GM19395 (cell line): ENCODE measurements around the gene GPR15.

Source experiments
- ATAC-seq: cut with Tn5 transposase; IDR thresholded peaks from one replicate; pipeline ENCODE4 v1.9.1; 2021; ENCODE audit warnings: mild to moderate bottlenecking, moderate library complexity; ENCODE audit not compliant: unreplicated experiment

GPR15 gene

DNA sequence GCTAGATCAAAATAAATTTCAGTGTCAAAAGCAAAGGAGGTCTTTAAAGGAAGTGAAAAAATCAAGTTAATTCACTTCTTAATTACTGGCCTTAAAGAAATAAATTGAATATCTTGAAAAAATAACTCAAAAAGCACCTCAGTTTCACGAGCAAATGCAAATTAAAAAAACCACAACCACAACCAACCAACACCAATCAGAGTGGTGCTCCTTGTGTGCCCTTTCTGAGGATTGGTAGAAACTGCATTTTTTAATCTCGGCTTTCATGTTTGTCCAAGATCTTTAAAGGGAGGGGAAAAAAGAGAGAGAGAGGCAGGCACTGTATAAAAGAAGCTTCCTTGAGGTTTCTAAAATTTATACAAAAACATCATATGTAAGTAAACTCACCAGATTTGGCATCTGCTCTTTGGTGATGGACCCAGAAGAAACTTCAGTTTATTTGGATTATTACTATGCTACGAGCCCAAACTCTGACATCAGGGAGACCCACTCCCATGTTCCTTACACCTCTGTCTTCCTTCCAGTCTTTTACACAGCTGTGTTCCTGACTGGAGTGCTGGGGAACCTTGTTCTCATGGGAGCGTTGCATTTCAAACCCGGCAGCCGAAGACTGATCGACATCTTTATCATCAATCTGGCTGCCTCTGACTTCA is at the start of gene GPR15:
Gene GPR15, plus strand, starts transcription at position 357 of the 653 bp plus-strand sequence. Its CDS starts 56 bp downstream, at position 413.
- ATAC-seq, result peak; percentile 38

DNA sequence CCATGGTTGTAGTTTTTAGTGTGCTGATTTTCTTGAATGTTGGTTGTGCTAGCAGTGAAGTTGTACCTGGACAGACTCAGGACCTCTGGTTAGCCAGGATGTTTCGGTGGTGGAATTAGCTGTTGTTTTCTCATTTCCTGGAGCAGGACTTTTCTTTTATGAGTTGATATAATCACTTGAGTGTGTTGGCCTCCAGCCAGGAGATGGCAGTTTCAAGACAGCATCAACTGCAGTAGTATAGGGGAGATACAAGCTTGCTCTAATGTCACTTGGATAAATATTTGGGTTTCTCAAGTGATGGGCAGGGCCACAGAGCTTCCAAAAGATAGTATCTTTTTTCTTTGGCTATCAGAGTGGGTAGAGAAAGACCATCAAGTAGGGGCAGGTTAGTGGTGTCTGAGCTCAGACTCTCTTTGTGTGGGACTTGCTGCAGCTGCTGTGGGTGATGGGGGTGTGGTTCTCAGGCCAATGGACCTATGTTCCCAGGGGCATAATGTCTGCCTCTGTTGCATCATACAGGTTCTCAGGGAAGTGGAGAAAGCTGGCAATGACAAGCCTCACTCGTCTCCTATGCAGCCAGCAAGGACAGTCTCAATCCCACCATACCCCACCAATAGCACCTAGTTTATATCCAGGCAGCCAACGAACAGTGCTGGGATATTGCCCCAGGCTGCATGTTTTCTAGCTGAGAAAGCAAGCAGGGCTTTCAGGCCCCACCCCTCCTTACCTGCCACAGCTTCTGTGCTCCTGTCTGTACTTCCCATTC is 48.9 kb upstream of the GPR15 start:
- no peak for ATAC-seq

DNA sequence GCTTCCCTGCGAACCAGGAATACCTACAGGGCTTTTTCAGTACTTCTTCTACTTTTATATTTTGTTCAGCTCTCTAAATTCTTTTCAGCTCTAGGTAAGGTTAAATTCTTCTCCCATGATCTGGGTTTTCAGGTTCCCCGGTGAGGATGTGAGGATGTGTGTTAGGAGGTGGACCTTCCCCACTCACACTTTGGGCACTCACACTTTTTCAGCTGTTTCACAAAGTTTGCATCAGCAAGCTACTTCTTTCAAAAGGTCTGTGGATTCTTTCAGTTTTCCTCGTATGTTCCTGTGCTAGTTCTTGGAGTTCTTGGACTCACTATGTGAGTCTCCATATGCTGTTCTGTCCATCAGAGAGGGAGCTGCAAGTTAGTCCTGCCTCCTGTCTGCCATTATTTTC is 48.2 kb upstream of the GPR15 start:
- ATAC-seq, result no peak

DNA sequence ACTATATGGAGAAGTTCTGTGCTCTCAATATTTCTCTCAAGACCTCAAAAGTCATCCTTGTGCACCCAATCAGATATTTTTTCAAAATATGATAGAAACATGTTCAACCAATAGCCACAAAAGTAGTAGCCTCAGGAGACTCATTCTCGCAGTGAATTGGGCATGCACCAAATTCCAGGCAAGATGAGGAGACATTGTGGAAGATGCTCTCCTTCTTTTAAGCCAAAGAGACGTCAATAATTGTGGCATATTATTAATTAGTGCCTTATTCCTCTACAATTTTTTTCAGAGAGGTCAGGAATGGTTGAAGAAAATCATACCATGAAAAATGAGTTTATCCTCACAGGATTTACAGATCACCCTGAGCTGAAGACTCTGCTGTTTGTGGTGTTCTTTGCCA is 34.4 kb upstream of the GPR15 start, which contains the start of gene OR5K2:
Gene OR5K2, plus strand, starts transcription at position 301 of the 400 bp plus-strand sequence. Its CDS starts 0 bp downstream, at position 301.
- ATAC-seq, result no peak

DNA sequence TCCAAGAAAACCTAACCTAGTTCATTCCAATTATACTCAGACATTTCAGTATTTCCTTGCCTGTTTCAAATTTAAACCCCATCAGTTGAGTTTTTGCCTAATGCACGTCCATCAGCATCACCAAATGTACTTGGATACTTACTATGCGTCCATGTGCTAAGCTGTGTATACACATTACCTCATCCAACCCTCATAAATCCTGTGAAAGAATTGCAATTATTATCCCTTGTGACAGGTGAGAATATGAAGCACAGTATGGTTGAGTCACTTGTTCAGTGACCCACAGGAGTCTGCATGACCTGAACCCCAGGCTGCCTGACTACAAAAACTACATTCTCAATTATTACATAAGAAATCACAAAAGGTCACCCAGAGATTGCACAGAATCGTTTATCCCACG is 31.8 kb upstream of the GPR15 start:
- no peak for ATAC-seq

DNA sequence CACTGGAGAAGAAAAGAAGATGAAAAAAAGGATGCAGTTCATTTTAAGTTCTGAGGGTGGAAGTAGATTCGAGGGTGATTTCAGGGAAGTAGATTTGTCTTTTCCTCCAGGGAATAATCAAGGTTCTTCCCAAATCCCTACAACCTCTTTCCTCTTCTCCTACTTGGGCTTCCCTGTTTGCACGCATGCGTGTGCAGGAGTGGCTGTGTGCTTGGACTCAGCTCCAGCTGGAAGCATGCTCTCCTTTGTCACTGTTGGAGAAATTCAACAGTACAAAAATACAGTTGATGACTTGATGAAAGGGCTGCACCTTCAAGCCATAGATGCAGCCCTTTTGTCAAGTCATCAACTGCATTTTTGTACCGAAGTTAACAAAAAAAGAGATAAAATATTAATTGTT is 30.5 kb upstream of the GPR15 start:
- ATAC-seq, result no peak

DNA sequence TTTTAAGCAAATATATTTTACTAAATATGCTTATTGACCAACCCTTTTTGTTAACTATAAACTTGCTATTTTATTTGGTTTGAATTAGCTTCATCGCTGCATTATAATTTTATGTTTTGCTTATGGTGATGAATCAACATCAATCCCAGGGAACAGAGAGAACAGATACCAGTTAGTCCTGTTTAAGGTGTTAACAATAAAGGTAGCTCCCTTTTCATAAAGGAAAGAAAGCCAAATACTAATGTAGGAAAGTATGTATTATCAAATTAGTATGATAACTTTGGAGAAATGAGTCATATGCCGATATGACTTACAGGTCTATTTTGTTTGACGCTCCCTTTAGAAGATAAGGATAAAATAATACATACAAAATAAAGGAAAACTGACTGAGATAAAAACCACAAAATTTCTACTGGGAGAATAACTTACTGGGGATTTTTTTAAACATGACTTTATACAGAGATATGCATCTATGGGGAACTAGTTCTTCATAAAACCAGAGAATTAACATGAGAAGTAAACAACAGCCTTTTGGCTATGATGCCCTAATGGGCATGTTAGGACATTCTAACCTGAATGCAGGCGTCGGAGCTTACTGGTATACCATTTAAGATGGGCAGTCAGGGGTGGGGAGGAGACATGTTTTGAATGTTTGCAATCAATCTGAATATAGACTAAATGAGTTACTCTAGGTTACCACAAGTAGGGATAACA is 29.8 kb upstream of the GPR15 start:
- ATAC-seq, result no peak

DNA sequence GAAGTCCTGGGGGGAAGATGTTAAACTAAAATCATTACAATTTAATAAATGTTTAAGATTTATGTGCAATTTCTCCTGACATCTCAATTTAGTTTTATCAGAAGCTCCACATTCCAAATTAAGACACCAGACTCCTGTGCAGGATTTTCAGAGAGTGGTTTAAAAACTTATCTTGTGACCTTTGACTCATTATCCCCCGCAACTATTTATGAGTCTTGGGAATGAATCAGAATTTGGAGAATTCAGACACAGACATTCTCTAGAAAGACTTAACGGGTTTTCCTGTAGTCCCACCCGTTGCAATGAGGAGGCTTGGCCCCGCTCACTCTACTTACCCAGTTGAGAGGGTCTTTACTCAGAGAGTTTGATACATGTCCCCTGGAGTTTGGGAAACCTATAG is 27.2 kb upstream of the GPR15 start:
- no peak for ATAC-seq

DNA sequence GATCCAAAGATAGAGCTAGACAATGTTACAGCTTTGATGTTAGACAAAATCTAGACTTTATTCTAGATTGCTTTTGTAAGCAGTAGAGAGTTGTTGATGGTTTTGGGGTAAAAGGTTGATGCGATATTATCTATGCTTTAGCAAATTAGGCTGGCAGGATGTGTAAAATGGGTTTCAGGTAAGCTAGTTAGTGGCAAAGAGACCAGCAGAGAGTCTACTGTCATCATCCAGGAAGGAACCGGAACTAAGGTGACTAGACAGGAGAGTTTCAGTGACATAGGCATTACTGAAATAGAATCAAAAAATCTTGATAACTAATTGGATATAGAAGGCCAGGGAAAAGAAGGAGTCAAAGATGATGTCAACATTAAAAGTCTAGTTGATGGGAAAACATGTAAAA is 23.2 kb upstream of the GPR15 start:
- no peak for ATAC-seq

DNA sequence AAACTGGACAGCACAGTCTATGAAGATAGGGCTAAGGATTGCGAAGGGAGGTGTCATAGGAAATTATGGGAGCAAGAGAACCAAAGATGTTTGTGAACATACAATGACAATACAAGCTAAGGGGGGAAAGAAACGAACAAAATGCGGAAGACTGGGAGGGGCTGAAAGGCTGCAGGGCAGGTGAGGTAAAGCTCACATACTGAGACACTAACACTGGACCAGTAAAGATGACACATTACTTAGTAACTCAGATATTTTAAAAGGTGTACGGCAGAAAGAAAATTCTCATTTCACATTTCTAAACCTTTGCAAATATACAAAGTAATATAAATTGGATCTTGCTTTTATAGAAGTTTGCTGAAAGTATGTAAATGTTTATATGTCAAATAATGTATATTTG is 19.2 kb upstream of the GPR15 start:
- ATAC-seq, result no peak

DNA sequence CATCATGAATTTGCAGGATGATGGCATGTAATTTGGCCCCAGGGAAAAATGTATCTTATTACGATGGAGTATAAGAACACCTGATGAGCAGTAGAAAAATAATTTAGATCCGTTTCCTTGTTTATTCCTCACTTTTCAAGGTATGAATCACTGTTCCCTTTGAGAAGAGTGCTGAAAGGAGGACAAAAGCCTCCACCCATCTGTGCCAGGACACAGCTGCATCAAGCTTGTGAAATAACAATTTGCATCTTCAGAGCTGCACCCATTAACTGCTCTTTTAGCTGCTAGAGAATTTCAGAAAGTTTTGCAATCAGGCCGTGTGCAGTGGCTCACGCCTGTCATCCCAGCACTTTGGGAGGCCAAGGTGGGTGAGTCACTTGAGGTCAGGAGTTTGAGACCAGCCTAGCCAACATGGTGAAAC is 18.7 kb upstream of the GPR15 start:
- no peak for ATAC-seq

DNA sequence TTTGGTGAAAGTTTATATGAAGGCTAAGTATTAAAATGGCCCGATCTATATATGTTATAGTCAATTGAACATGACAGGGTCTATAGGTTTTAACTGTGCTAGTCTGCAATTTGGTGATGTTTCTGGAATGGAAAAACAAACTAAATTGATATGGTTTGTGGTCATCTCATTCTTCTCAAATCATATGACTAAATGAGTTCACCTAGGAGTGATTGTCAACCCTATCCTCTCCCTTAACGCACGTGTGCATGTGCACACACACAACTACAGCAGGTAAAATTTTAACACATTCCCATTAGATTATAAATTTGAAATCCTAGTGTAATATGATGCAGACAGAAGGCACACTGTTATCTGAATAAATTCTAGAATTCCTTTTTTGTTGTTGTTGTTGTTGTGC is 18.0 kb upstream of the GPR15 start:
- no peak for ATAC-seq

DNA sequence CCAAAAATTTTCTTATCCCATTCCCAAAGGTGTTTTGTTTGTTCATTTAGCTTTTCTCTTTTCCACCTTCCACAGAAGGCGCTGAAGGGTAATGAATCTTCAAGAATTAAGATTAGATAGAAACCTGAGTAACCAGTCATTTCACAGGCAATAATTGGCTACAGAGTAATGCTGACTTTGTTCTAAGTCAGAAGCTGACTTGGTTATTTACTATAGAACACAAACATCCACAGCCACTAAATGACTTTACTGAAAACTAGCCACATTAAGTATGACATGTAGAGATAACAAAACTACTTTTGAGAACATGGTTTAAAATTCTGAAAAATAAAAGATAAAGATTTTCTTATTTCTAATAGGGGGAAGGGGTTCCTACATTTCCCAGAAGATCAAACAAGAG is 16.8 kb upstream of the GPR15 start:
- ATAC-seq, result no peak

DNA sequence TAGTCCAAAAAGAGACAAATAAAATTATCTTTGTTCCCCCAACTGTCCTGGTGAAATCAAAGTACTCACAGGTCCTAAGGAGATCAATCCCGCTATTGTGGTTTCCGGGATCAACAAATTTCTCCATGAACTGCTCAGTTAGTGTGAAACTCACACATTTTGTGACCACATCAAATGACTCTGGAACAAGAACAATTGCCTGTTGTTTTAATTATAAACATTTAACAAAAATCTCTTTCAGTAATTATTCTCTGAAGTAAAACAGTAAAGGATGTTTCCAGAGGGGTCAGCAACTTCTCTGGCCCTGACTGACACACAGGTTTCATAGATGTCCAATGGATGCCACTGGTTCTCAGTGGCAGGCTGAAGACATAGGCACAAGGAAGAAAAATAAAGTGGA is 13.0 kb upstream of the GPR15 start:
- ATAC-seq, result no peak

DNA sequence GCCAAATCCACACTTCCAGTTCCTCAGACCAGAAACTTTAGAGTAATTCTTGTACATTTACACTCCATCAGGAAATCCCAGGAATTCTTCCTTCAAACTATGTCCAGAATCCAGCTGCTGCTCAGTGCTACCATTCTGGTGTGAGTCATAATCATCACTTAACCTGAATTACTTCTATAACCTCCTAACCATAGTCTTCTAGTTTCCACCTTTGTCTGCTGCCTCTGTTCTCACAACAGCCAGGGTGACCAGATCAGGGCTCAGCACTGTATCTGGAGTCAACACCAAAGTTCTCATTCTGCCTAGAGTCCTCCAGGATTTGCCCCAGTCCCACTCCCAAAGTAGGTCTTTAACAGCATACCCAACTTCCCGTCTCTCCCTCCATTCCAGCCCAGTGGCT is 12.4 kb upstream of the GPR15 start:
- no peak for ATAC-seq

DNA sequence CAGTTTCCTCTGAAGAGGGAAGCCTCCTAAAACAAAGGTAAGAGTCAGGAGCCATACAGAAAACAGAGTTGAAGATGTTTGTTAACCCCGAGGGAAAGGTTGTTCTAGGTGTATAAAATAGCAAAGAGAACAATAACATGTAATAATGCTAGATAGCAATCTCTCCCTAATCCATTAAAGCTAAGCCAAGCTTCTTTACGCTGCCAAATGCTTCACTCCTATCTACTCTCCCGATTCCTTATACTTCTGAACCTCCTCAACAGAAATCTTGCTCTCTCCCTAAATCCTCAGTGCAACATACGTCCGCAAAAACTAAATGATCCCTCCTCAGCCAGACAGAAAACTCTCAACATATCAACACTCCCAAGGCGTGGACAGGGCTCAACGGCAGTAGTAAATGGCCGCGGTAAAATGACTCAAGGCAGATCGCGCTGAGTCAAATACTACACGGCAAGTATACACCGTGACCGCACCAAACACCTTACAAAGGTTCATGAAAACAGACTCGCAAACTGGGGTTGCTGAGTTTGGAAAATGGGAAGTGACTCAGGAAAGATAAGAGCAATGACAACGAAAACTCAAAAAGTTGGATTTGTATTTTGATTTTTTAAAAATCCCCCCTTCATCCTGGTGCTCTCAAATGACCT is 9.8 kb upstream of the GPR15 start:
- ATAC-seq, result peak; percentile 51

DNA sequence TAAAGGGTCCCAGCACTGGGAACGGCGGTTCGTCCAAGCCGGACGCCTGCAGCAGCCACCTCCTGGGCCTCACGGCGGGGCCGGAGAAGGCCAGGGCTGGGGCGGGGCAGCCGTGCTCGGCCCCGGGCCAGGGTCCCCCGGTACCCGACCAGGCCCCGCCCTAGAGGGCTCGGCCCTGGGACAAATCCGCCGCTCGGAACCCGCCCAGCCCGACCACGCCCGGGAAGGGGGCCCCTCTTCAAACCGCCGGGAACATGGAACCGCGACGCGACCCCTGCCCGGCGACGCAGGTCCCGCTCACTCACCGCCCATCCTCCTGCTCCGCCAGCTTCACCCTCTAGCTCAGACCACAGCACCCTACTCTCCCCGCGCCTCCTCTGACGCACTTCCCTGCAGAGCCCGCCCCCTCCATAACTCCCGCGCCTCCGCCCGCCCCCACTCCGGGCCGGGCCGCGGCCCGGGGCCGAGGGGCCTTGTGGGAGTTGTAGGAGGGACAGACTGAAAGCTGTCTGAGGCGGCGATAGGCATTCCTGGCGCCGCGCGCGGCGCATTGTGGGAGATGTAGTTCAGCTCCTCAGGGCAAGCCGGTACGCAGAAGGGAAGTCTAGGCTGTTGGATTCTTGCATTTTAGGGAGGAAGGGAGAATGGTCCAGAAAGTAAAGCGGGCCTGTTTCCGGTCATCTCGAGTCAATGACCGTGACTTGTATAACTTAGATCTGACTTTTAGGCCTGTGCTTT is 9.1 kb upstream of the GPR15 start, which contains the start of gene CLDND1:
Gene CLDND1, minus strand, starts transcription at position 359 of the 738 bp plus-strand sequence. CDS start 1,478 bp downstream, outside the sequence.
- ATAC-seq, result peak; percentile 88

DNA sequence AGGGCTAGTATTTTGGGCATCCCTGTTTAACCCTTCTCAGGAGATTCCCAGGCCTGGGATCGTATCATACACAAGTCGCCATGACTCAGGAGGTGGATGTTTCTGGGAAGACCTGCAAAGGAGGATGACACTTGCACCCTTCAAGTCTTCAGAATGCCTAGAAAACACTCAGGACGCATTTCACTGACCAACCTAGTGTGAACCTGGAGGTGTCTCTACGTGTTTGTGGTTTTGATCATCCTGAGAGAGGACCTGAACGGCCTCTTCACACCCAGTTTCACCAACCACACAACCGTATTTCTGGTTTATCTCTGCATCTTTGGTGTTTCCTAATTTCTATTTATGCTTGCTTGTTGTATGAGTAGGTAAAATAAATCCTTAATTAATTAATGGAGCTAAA is 6.3 kb upstream of the GPR15 start:
- no peak for ATAC-seq

DNA sequence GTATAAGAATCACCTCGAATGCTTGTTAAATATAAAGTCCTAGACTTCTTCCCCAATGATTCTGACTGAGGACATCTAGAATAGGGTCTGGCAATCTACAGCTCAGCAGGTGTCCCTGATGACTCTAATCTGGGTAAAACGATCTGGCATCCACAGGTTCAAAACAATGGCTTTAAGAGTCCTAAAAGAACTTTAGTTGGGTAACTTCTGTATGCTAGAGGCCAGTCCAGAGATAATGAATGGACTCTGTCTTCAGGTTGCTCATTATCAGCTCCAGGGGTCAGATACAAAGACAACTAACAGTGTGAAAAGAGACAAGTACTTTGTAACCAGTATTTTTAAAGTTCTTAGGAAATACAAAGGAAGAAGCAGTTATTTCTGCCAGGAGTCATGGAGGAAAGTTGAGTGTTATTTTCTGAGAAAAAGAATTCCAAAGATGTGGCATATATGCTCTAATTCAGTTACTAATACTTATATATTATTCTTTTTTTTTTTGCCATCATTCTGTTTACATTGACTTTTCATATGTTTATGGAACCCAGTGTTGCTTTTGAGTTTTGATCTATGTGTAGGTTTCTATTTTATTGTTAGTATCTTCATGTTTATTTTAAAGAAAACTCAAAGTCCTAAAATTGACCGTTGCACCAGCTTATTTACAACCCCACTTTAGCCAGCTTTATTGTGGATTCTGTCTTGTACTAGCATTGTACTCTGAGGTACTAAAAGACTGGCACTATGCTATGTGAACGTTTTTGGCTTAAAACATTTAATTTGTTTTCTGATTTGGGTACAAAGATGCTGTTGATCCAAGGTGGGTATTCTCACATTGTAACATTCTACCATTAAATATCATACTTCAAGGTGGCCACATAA is 3.1 kb upstream of the GPR15 start:
- ATAC-seq, result no peak
